WTC11 (cell line): ENCODE measurements around the gene GAPT. TPM values are rescaled to one million over a fixed set of nuclear protein-coding genes. Genes with fewer than 3 reads are reported as not detected.

Experiments
- ATAC-seq: fragments of 200-7000 bp; cut with Tn5 transposase; 2 replicates; pipeline ENCODE4 v1.10.0; 2021; ENCODE audit warnings: mild to moderate bottlenecking, moderate library complexity
- CTCF ChIA-PET: fragments of 300-600 bp; sonication (Branson Sonifier 250); formaldehyde crosslinking; loops from one replicate; lab custom pipeline; 2021; ENCODE audit warnings: antibody characterized with exemption; lab: Charles Lee
- POLR2A ChIA-PET: fragments of 350-600 bp; sonication (Branson Sonifier 250); formaldehyde crosslinking; loops from one replicate; lab custom pipeline; 2021; ENCODE audit warnings: antibody characterized with exemption; lab: Charles Lee
- DNase-seq: peaks from one replicate; pipeline ENCODE4 v3.0.0; 2021; ENCODE audit warnings: low spot score
- H3K27ac Mint-ChIP-seq: 2 replicates; pipeline ENCODE4 v1.8.0; 2021; ENCODE audit warnings: mixed read lengths
- H3K27me3 Mint-ChIP-seq: 2 replicates; pipeline ENCODE4 v1.8.0; 2021; ENCODE audit warnings: low read depth, mild to moderate bottlenecking, moderate library complexity, mixed read lengths
- H3K36me3 Mint-ChIP-seq: 2 replicates; pipeline ENCODE4 v1.8.0; 2021; ENCODE audit warnings: mixed read lengths
- H3K4me1 Mint-ChIP-seq: 2 replicates; pipeline ENCODE4 v1.8.0; 2022; ENCODE audit warnings: mixed read lengths
- H3K4me3 Mint-ChIP-seq: 2 replicates; pipeline ENCODE4 v1.8.0; 2021; ENCODE audit warnings: mild to moderate bottlenecking, moderate library complexity, mixed read lengths
- H3K9me3 Mint-ChIP-seq: 2 replicates; pipeline ENCODE4 v1.8.0; 2021; ENCODE audit warnings: mixed read lengths
- AFF4 ChIP-seq: sonication (generic); formaldehyde crosslinking; IDR thresholded peaks from 2 replicates; pipeline ENCODE4 v1.8.1; 2023; ENCODE audit warnings: mild to moderate bottlenecking, missing genetic modification reagents, borderline replicate concordance
- ATF3 ChIP-seq: sonication (generic); formaldehyde crosslinking; conservative IDR thresholded peaks from 2 replicates; pipeline ENCODE4 v1.8.1; 2022; ENCODE audit warnings: mild to moderate bottlenecking, missing genetic modification reagents
- CREB1 ChIP-seq: sonication (generic); formaldehyde crosslinking; IDR thresholded peaks from 2 replicates; pipeline ENCODE4 v1.8.0; 2023; ENCODE audit warnings: mild to moderate bottlenecking, missing genetic modification reagents
- E2F1 ChIP-seq: sonication (generic); formaldehyde crosslinking; IDR thresholded peaks from 2 replicates; pipeline ENCODE4 v1.8.0; 2022; ENCODE audit warnings: mild to moderate bottlenecking, missing genetic modification reagents
- GABPB1 ChIP-seq: sonication (generic); formaldehyde crosslinking; IDR thresholded peaks from 2 replicates; pipeline ENCODE4 v1.8.1; 2023; ENCODE audit warnings: mild to moderate bottlenecking, missing genetic modification reagents
- HMGXB4 ChIP-seq: sonication (generic); formaldehyde crosslinking; IDR thresholded peaks from 2 replicates; pipeline ENCODE4 v1.8.1; 2023; ENCODE audit warnings: mild to moderate bottlenecking, moderate library complexity, missing genetic modification reagents
- JUN ChIP-seq: sonication (generic); formaldehyde crosslinking; IDR thresholded peaks from 2 replicates; pipeline ENCODE4 v1.8.0; 2023; ENCODE audit warnings: mild to moderate bottlenecking, missing genetic modification reagents
- MXD4 ChIP-seq: fragments of 250-450 bp; sonication (Bioruptor Pico); IDR thresholded peaks from 2 replicates; pipeline ENCODE4 v1.8.0; 2021; ENCODE audit warnings: mild to moderate bottlenecking, moderate library complexity, borderline replicate concordance
- SMAD4 ChIP-seq: sonication (generic); formaldehyde crosslinking; IDR thresholded peaks from 2 replicates; pipeline ENCODE4 v1.8.0; 2022; ENCODE audit warnings: mild to moderate bottlenecking, missing genetic modification reagents
- USF1 ChIP-seq: sonication (generic); formaldehyde crosslinking; IDR thresholded peaks from 2 replicates; pipeline ENCODE4 v1.8.0; 2022; ENCODE audit warnings: mild to moderate bottlenecking, missing genetic modification reagents
- ZBTB43 ChIP-seq: sonication (generic); formaldehyde crosslinking; IDR thresholded peaks from 2 replicates; pipeline ENCODE4 v1.8.1; 2023; ENCODE audit warnings: mild to moderate bottlenecking, missing genetic modification reagents
- ZNF121 ChIP-seq: sonication (generic); formaldehyde crosslinking; IDR thresholded peaks from 2 replicates; pipeline ENCODE4 v1.8.0; 2023; ENCODE audit warnings: missing genetic modification reagents
- ZNF232 ChIP-seq: sonication (generic); formaldehyde crosslinking; IDR thresholded peaks from 2 replicates; pipeline ENCODE4 v1.8.0; 2022; ENCODE audit warnings: mild to moderate bottlenecking, missing genetic modification reagents
- ZNF281 ChIP-seq: sonication (generic); formaldehyde crosslinking; IDR thresholded peaks from 2 replicates; pipeline ENCODE4 v1.8.0; 2023; ENCODE audit warnings: mild to moderate bottlenecking, missing genetic modification reagents
- ZNF396 ChIP-seq: fragments of 250-450 bp; sonication (Bioruptor Pico); IDR thresholded peaks from 2 replicates; pipeline ENCODE4 v1.8.0; 2021; ENCODE audit warnings: mild to moderate bottlenecking, moderate library complexity, borderline replicate concordance
- ZNF532 ChIP-seq: fragments of 250-450 bp; sonication (Bioruptor Pico); IDR thresholded peaks from 2 replicates; pipeline ENCODE4 v1.9.0; 2021; ENCODE audit warnings: mild to moderate bottlenecking, borderline replicate concordance
- total RNA-seq: library from RNA; stranded (reverse); gene quantifications from 3 replicates; pipeline ENCODE4 v1.2.3, GENCODE V29; 2021

GAPT gene
- total RNA-seq, 1 experiment from 2014 or later = not detected

GRCh38 chr5:58459146-58460001 is 31.9 kb upstream of the GAPT start (continued):
- no peak for TF ChIP-seq AFF4
- TF ChIP-seq GABPB1 (CRISPR knock-in tag) = no peak
- no peak for TF ChIP-seq ZNF121
- TF ChIP-seq E2F1 (CRISPR knock-in tag) = 0 out of 2 replicates have a peak, but pooled peaks have one; percentile 73
- TF ChIP-seq ZBTB43 = peak; percentile 13; the same call in 1 of the 2 replicates
- TF ChIP-seq JUN (CRISPR knock-in tag) = no peak

GRCh38 chr5:58460002-58460731 is 31.1 kb upstream of the GAPT start, which contains the start of gene PLK2:
Gene PLK2, minus strand, starts transcription at chr5:58460086. Its CDS starts 127 bp downstream, at chr5:58459959.
- DNase-seq = peak; percentile 76
- peak within 1 kb of the TSS; percentile 85 for H3K4me3 Mint-ChIP-seq
- H3K27ac Mint-ChIP-seq = no peak within 1 kb of the TSS
- peak; percentile 73 for ATAC-seq
- H3K27me3 Mint-ChIP-seq = peaks cover 2% of the 10 kb centered on the region
- CTCF ChIA-PET = interaction anchor here (0.7 to 4.0 kb wide), 15 partner anchors 68 to 1165 kb away, joined by 3 to 65 read pairs (median 4); no protein-coding TSS in a partner anchor
- peaks cover 34% of the 10 kb centered on the region for H3K4me1 Mint-ChIP-seq
- H3K36me3 Mint-ChIP-seq = peaks cover 32% of the 10 kb centered on the region
- POLR2A ChIA-PET = interaction anchor here (1.0 kb wide), 1 partner anchor 680 kb away, joined by 4 read pairs; no protein-coding TSS in a partner anchor
- H3K9me3 Mint-ChIP-seq = no peaks in the 10 kb centered on the region
- TF ChIP-seq ZNF232 (CRISPR knock-in tag) (peak; percentile 79), HMGXB4 (peak; percentile 93), USF1 (no peak; the same call in 1 of the 2 replicates), SMAD4 (CRISPR knock-in tag) (no peak), ATF3 (CRISPR knock-in tag) (no peak), ZNF281 (CRISPR knock-in tag) (peak; percentile 43; the same call in 1 of the 2 replicates), ZNF396 (CRISPR knock-in tag) (no peak), ZNF532 (CRISPR knock-in tag) (no peak), MXD4 (CRISPR knock-in tag) (no peak), CREB1 (CRISPR knock-in tag) (no peak)
